Panc1 (cell line): ENCODE data around the gene BOLA1.

ENCODE experiments used
- POLR2AphosphoS5 ChIP-seq: IDR thresholded peaks from 2 replicates; pipeline ENCODE4 v1.6.1; 2012; ENCODE audit warnings: mild to moderate bottlenecking, low read depth, low read length, moderate library complexity
- SIN3A ChIP-seq: IDR thresholded peaks from 2 replicates; pipeline ENCODE4 v1.6.1; 2012; ENCODE audit warnings: low read depth, mild to moderate bottlenecking, low read length, moderate library complexity, borderline replicate concordance; ENCODE audit not compliant: insufficient read depth
- TF ChIP-seq, protein P1 (sequence below): fragments of 450-650 bp; IDR thresholded peaks from 2 replicates; pipeline ENCODE4 v1.5.1; 2017; ENCODE audit warnings: mild to moderate bottlenecking
- TF ChIP-seq, protein P2 (sequence below), 2 experiments: IDR thresholded peaks; 2 replicates each; pipeline ENCODE4 v1.6.1; 2011 to 2012; ENCODE audit warnings: low read depth in 2 of 2, control low read depth in 1 of 2, low read length in 1 of 2, mild to moderate bottlenecking in 1 of 2, moderate library complexity in 1 of 2; ENCODE audit not compliant: insufficient read depth in 1 of 2

GRCh38 chr1:149896575-149896974, 2.8 kb upstream of the BOLA1 start:
- TF ChIP-seq, protein P1, sequence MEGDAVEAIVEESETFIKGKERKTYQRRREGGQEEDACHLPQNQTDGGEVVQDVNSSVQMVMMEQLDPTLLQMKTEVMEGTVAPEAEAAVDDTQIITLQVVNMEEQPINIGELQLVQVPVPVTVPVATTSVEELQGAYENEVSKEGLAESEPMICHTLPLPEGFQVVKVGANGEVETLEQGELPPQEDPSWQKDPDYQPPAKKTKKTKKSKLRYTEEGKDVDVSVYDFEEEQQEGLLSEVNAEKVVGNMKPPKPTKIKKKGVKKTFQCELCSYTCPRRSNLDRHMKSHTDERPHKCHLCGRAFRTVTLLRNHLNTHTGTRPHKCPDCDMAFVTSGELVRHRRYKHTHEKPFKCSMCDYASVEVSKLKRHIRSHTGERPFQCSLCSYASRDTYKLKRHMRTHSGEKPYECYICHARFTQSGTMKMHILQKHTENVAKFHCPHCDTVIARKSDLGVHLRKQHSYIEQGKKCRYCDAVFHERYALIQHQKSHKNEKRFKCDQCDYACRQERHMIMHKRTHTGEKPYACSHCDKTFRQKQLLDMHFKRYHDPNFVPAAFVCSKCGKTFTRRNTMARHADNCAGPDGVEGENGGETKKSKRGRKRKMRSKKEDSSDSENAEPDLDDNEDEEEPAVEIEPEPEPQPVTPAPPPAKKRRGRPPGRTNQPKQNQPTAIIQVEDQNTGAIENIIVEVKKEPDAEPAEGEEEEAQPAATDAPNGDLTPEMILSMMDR, result no peak
- TF ChIP-seq SIN3A, result no peak
- TF ChIP-seq, protein P2, sequence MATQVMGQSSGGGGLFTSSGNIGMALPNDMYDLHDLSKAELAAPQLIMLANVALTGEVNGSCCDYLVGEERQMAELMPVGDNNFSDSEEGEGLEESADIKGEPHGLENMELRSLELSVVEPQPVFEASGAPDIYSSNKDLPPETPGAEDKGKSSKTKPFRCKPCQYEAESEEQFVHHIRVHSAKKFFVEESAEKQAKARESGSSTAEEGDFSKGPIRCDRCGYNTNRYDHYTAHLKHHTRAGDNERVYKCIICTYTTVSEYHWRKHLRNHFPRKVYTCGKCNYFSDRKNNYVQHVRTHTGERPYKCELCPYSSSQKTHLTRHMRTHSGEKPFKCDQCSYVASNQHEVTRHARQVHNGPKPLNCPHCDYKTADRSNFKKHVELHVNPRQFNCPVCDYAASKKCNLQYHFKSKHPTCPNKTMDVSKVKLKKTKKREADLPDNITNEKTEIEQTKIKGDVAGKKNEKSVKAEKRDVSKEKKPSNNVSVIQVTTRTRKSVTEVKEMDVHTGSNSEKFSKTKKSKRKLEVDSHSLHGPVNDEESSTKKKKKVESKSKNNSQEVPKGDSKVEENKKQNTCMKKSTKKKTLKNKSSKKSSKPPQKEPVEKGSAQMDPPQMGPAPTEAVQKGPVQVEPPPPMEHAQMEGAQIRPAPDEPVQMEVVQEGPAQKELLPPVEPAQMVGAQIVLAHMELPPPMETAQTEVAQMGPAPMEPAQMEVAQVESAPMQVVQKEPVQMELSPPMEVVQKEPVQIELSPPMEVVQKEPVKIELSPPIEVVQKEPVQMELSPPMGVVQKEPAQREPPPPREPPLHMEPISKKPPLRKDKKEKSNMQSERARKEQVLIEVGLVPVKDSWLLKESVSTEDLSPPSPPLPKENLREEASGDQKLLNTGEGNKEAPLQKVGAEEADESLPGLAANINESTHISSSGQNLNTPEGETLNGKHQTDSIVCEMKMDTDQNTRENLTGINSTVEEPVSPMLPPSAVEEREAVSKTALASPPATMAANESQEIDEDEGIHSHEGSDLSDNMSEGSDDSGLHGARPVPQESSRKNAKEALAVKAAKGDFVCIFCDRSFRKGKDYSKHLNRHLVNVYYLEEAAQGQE (IDR thresholded peaks at IDR 0.05; ENCODE audit: insufficient read depth in 1 of 2, low read depth in 2 of 2, low read length in 1 of 2), result no peak
- TF ChIP-seq POLR2AphosphoS5, result no peak
